ENCODE data around the gene RPS15A. TPM values are rescaled to one million over a fixed set of nuclear protein-coding genes. Genes with fewer than 3 reads are reported as not detected.
"Not testable (repeated sequence)": the region's sequence is repeated elsewhere in the genome, so short reads cannot be mapped to it uniquely, and the experiment has no call there.

RPS15A gene
- total and polyA plus RNA-seq, 4 experiments from 2014 or later: 2,383 to 3,794 (median 3,119) TPM

DNA sequence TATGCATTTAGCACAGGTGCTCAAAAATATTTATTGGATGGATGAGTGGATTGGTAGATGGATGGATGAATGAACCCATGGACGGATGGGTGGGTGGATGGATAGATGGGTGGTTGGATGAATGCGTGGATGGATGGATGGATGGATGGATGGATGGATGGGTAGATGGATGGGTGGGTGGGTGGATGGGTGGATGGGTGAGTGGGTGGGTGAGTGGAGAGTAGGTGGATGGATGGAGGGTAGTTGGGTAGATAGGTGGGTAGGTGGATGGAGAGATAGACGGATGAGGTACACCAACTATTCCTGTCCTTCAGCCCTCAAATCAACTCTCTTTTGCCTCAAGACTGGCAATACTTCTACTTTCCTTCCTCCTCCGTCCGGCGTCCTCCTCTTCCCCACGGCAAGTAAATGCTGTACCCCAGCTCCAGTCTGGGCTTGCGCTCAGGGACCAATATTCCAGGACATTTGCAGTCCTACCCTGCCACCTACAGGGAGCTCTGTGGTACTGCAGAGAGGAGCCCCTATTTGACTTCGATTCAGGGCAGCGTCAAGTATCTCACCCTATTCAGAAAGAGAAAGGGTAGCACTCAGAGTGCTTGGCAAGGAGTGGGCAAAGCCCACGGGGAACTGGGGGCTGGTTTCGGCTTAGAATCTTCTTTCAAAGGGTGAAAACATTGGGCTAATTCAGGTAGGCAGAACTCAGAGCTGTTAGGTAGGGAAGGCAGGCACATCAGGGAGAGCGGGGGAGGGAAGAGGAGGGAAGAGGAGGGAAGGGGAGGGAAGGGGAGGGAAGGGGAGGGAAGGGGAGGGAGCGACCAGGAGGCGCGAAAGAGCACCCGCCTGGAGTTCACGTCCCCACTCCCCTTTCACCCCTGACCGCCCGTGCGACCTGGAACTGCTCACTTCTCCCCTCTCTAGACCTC is 30.3 kb downstream of the RPS15A start:
- peak; percentile 58 to 72 (median 64) for DNase-seq
- H3K27me3 ChIP-seq (ENCODE audit: insufficient read depth, low read length); H3K36me3 ChIP-seq (ENCODE audit: insufficient read depth, low read length); H3K27ac ChIP-seq (ENCODE audit: low read depth, low read length); H3K4me3 ChIP-seq (ENCODE audit: low read length in 2 of 2); CTCF ChIA-PET (ENCODE audit: partially characterized antibody); POLR2A ChIA-PET (ENCODE audit: partially characterized antibody); intact Hi-C loops (cut with micrococcal nuclease); H3K27me3 Mint-ChIP-seq; H3K9me3 Mint-ChIP-seq; H3K9me3 ChIP-seq (ENCODE audit: control insufficient read depth in 1 of 2, low read length in 2 of 2); H3K4me1 ChIP-seq (ENCODE audit: insufficient read depth, low read length); H3K36me3 Mint-ChIP-seq: not testable (repeated sequence)
- Mint-ChIP-seq H3K4me3 (peak overlapping the region in 2 of 8 donors; percentile 31 to 50), H3K27ac (peak overlapping the region in 2 of 7 donors; percentile 21 to 64), H3K4me1 (peaks cover 11 to 22% (median 18%) of the 10 kb centered on the region in 4 donors)

DNA sequence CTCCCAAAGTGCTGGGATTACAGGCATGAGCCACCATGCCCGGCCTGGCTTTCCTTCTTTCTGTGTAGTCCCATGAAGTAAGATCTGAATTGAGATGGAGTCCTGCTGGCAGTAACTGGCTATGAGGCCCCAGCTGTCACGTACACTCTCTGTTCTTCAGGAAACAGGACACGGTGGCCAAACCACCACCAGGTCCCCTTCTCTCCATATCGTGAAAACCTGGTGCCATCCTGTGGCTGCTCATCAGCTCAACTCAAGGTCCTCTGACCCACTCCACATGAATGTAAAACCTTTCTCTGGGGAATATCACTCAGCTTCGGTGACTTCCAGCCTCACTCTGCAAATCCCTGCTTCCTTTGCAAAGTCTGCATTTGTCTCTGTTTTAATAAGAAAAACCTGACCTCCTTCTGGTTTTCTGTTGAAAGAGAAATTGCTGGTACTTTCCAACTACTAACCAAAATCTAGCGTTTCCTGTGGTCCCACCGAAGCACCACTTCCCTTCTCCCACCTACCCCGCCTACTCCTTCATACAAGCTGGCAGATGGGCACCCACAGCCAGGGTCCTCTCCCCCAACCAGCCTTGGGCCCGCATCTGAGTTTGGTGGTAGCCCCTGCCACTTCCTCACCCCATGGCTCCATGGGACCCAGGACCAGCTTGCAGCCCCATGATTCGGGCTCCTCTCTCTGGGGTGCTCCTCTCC is 32.0 kb downstream of the RPS15A start:
- POLR2A ChIA-PET (ENCODE audit: partially characterized antibody); H3K27me3 ChIP-seq (ENCODE audit: insufficient read depth, low read length); H3K36me3 Mint-ChIP-seq; H3K4me1 ChIP-seq (ENCODE audit: insufficient read depth, low read length); H3K9me3 Mint-ChIP-seq; H3K4me3 Mint-ChIP-seq; intact Hi-C loops (cut with micrococcal nuclease); H3K4me3 ChIP-seq (ENCODE audit: low read length in 2 of 2); H3K36me3 ChIP-seq (ENCODE audit: insufficient read depth, low read length); DNase-seq; H3K9me3 ChIP-seq (ENCODE audit: control insufficient read depth in 1 of 2, low read length in 2 of 2); H3K27ac ChIP-seq (ENCODE audit: low read depth, low read length); H3K27me3 Mint-ChIP-seq: not testable (repeated sequence)
- peak overlapping the region in 4 of 7 donors; percentile 10 to 72 (median 40) for H3K27ac Mint-ChIP-seq
- CTCF ChIA-PET (ENCODE audit: partially characterized antibody): interaction anchor here (0.6 kb wide), 1 partner anchor 836 kb away, joined by 4 read pairs; no protein-coding TSS in a partner anchor
- H3K4me1 Mint-ChIP-seq: peaks cover 11 to 22% (median 17%) of the 10 kb centered on the region in 4 donors

DNA sequence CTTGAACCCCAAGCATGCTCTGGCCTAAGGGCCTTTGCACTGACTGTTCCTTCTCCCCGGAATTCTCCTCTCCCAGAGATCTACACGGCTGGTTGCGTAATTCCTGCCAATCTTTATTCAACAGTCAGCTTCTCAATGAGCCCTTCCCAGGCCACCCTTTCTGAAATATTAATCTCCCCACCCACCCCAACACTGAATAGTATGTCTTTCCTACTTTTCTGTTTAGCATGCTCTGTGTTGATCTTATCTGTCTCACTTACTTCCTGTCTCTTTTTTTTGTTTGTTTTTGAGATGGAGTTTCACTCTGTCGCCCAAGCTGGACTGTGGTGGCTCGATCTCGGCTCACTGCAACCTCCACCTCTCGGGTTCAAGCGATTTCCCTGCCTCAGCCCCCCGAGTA is 33.5 kb downstream of the RPS15A start:
- H3K4me1 ChIP-seq (ENCODE audit: insufficient read depth, low read length); H3K4me3 ChIP-seq (ENCODE audit: low read length in 2 of 2); H3K9me3 Mint-ChIP-seq; H3K27me3 Mint-ChIP-seq; intact Hi-C loops (cut with micrococcal nuclease); H3K9me3 ChIP-seq (ENCODE audit: control insufficient read depth in 1 of 2, low read length in 2 of 2); H3K27ac ChIP-seq (ENCODE audit: low read depth, low read length); POLR2A ChIA-PET (ENCODE audit: partially characterized antibody); H3K27me3 ChIP-seq (ENCODE audit: insufficient read depth, low read length); H3K36me3 ChIP-seq (ENCODE audit: insufficient read depth, low read length); CTCF ChIA-PET (ENCODE audit: partially characterized antibody); H3K36me3 Mint-ChIP-seq: not testable (repeated sequence)
- peak in 3 of 5 donors; percentile 15 to 23 (median 17) for DNase-seq
- Mint-ChIP-seq H3K4me3 (peak overlapping the region; percentile 35 to 82 (median 74)), H3K27ac (peak overlapping the region; percentile 11 to 93 (median 70)), H3K4me1 (peaks cover 11 to 22% (median 17%) of the 10 kb centered on the region in 4 donors)

DNA sequence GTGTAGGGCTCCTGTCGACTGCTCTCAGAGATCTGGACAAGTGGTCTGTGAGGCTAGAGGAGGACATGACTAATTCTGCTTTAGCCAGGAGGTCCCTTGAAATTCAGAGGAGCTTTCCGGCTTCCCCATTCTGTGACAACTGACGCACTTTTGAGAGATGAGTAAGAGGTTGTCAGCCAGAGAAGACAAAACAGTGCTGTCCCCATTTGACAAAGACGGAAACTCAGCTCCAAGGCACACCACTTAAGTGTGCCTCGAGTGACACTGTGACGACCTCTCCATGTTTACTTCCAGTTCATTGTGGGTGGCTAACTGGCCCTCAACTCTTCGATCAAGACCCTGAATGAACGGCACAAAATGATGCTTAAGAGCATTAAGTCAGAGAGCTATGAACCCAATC is 47.3 kb downstream of the RPS15A start:
- DNase-seq; H3K9me3 ChIP-seq (ENCODE audit: control insufficient read depth in 1 of 2, low read length in 2 of 2); H3K36me3 Mint-ChIP-seq; H3K27me3 ChIP-seq (ENCODE audit: insufficient read depth, low read length); H3K4me1 Mint-ChIP-seq; intact Hi-C loops (cut with micrococcal nuclease); H3K9me3 Mint-ChIP-seq; H3K36me3 ChIP-seq (ENCODE audit: insufficient read depth, low read length); H3K27ac ChIP-seq (ENCODE audit: low read depth, low read length); H3K4me3 Mint-ChIP-seq; H3K4me3 ChIP-seq (ENCODE audit: low read length in 2 of 2); POLR2A ChIA-PET (ENCODE audit: partially characterized antibody); H3K4me1 ChIP-seq (ENCODE audit: insufficient read depth, low read length); H3K27ac Mint-ChIP-seq; H3K27me3 Mint-ChIP-seq; CTCF ChIA-PET (ENCODE audit: partially characterized antibody): not testable (repeated sequence)

DNA sequence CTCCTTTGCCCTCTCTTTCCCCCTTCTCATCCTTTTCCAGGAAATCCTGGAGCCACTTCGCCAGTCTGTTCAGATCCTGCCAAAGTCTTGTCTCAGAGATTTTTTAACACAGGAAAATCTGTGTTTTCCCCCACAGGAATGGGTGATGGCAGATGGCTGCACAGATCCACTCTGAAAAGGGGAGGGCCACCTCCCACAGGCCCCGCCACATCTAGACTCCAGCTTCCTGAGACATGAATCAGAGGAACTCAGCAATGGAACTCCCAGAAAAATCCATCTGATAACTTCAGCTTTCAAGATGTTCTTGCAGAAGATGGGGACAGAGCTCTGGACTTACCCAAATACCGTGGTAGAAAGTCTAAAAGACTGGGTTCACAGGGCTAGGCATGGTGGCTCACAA is 50.1 kb downstream of the RPS15A start:
- H3K4me1 ChIP-seq (ENCODE audit: insufficient read depth, low read length); H3K27ac ChIP-seq (ENCODE audit: low read depth, low read length); H3K4me1 Mint-ChIP-seq; CTCF ChIA-PET (ENCODE audit: partially characterized antibody); H3K4me3 ChIP-seq (ENCODE audit: low read length in 2 of 2); H3K27me3 ChIP-seq (ENCODE audit: insufficient read depth, low read length); POLR2A ChIA-PET (ENCODE audit: partially characterized antibody); H3K27me3 Mint-ChIP-seq; H3K9me3 ChIP-seq (ENCODE audit: control insufficient read depth in 1 of 2, low read length in 2 of 2); H3K36me3 Mint-ChIP-seq; H3K4me3 Mint-ChIP-seq; intact Hi-C loops (cut with micrococcal nuclease); H3K27ac Mint-ChIP-seq; H3K36me3 ChIP-seq (ENCODE audit: insufficient read depth, low read length); H3K9me3 Mint-ChIP-seq; DNase-seq: not testable (repeated sequence)

DNA sequence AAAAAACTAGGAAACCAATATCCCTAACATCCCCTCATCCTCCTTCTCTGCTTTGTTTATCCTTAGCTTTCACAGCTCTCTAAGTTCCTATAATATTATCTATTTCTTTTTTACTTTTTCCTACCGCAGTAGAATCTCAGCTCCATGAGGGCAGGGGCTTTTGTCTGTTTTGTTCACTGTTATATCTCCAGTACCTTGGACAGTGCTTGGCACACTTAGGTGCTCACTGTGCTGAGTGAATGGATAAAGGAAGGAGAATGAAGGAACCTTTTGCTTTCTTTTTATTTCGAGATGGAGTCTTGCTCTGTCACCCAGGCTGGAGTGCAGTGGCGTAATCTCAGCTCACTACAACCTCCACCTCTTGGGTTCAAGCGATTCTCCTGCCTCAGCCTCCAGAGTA is 51.4 kb downstream of the RPS15A start:
- intact Hi-C loops (cut with micrococcal nuclease); DNase-seq; POLR2A ChIA-PET (ENCODE audit: partially characterized antibody); H3K27me3 ChIP-seq (ENCODE audit: insufficient read depth, low read length); H3K9me3 Mint-ChIP-seq; H3K27me3 Mint-ChIP-seq; H3K4me1 ChIP-seq (ENCODE audit: insufficient read depth, low read length); CTCF ChIA-PET (ENCODE audit: partially characterized antibody); H3K9me3 ChIP-seq (ENCODE audit: control insufficient read depth in 1 of 2, low read length in 2 of 2); H3K4me3 Mint-ChIP-seq; H3K4me3 ChIP-seq (ENCODE audit: low read length in 2 of 2); H3K4me1 Mint-ChIP-seq; H3K36me3 Mint-ChIP-seq; H3K27ac Mint-ChIP-seq; H3K36me3 ChIP-seq (ENCODE audit: insufficient read depth, low read length); H3K27ac ChIP-seq (ENCODE audit: low read depth, low read length): not testable (repeated sequence)

DNA sequence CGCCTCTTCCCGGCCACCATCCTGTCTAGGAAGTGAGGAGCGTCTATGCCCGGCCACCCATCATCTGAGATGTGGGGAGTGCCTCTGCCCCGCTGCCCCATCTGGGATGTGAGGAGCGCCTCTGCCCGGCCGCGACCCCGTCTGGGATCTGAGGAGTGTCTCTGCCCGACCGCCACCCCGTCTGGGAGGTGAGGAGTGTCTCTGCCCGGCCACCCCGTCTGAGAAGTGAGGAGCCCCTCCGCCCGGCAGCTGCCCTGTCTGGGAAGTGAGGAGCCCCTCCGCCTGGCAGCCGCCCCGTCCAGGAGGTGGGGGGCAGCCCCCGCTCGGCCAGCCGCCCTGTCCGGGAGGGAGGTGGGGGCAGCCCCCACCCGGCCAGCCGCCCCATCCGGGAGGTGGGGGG is 55.9 kb downstream of the RPS15A start:
- CTCF ChIA-PET (ENCODE audit: partially characterized antibody): not testable (repeated sequence)

More for the DNA sequence above, 55.9 kb downstream of the RPS15A start:
- H3K4me3 ChIP-seq (ENCODE audit: low read length in 2 of 2); H3K27ac ChIP-seq (ENCODE audit: low read depth, low read length); H3K27ac Mint-ChIP-seq; H3K9me3 Mint-ChIP-seq; H3K27me3 ChIP-seq (ENCODE audit: insufficient read depth, low read length); H3K4me1 Mint-ChIP-seq; H3K36me3 ChIP-seq (ENCODE audit: insufficient read depth, low read length); H3K36me3 Mint-ChIP-seq; H3K4me1 ChIP-seq (ENCODE audit: insufficient read depth, low read length); POLR2A ChIA-PET (ENCODE audit: partially characterized antibody); intact Hi-C loops (cut with micrococcal nuclease); H3K9me3 ChIP-seq (ENCODE audit: control insufficient read depth in 1 of 2, low read length in 2 of 2); DNase-seq; H3K4me3 Mint-ChIP-seq; H3K27me3 Mint-ChIP-seq: not testable (repeated sequence)

All from CD4-positive, alpha-beta memory T cell (primary cell).